HUES48 (cell line): ENCODE measurements around the gene CDH13.
A peak's percentile ranks its signal among the peaks of the same experiment; 100 is the strongest.

Experiments used
- H3K27ac ChIP-seq: one replicate; pipeline ENCODE4 v1.7.0; 2013; ENCODE audit warnings: low read depth, low read length, inconsistent platforms
- H3K27me3 ChIP-seq: 2 replicates; pipeline ENCODE4 v1.6.1; 2013; ENCODE audit warnings: mild to moderate bottlenecking, low read length; ENCODE audit not compliant: control insufficient read depth, insufficient read depth
- H3K36me3 ChIP-seq: 2 replicates; pipeline ENCODE4 v1.6.1; 2013; ENCODE audit warnings: low read length; ENCODE audit not compliant: control insufficient read depth, insufficient read depth
- H3K4me1 ChIP-seq: 2 replicates; pipeline ENCODE4 v1.6.1; 2013; ENCODE audit warnings: mild to moderate bottlenecking, low read length; ENCODE audit not compliant: control insufficient read depth, insufficient read depth
- H3K4me3 ChIP-seq: 2 replicates; pipeline ENCODE4 v1.5.1; 2013; ENCODE audit warnings: mild to moderate bottlenecking, low read depth, low read length
- H3K9ac ChIP-seq: 2 replicates; pipeline ENCODE4 v1.6.1; 2013; ENCODE audit warnings: mild to moderate bottlenecking, low read depth, low read length, moderate library complexity
- H3K9me3 ChIP-seq: 2 replicates; pipeline ENCODE4 v1.6.1; 2013; ENCODE audit warnings: low read length; ENCODE audit not compliant: control insufficient read depth, insufficient read depth

Gene CDH13

GRCh38 chr16:83785455-83785854 lies 1158.7 kb downstream of the CDH13 start:
- no peaks in the 10 kb centered on the region for H3K9me3 ChIP-seq
- 0 out of 2 replicates have a peak, but pooled peaks cover 4% of the 10 kb centered on the region for H3K4me1 ChIP-seq
- no peak overlapping the region for H3K4me3 ChIP-seq

GRCh38 chr16:83789642-83790401 lies 1163.1 kb downstream of the CDH13 start:
- Histone ChIP-seq H3K9me3 (no peaks in the 10 kb centered on the region), H3K9ac (no peak overlapping the region), H3K36me3 (no peaks in the 10 kb centered on the region), H3K4me1 (peaks cover 12% of the 10 kb centered on the region; the same call in 1 of the 2 replicates), H3K4me3 (no peak overlapping the region), H3K27ac (no peak overlapping the region), H3K27me3 (no peaks in the 10 kb centered on the region)

More at GRCh38 chr16:83785455-83785854, 1158.7 kb downstream of the CDH13 start:
- Histone ChIP-seq H3K36me3 (no peaks in the 10 kb centered on the region), H3K9ac (no peak overlapping the region), H3K27me3 (no peaks in the 10 kb centered on the region), H3K27ac (no peak overlapping the region)

GRCh38 chr16:83791916-83792315 lies 1165.1 kb downstream of the CDH13 start:
- no peaks in the 10 kb centered on the region for H3K36me3 ChIP-seq
- no peak overlapping the region for H3K9ac ChIP-seq
- H3K4me3 ChIP-seq, result no peak overlapping the region
- H3K27ac ChIP-seq, result no peak overlapping the region
- peaks cover 9% of the 10 kb centered on the region; the same call in 1 of the 2 replicates for H3K4me1 ChIP-seq
- H3K9me3 ChIP-seq, result no peaks in the 10 kb centered on the region
- H3K27me3 ChIP-seq, result no peaks in the 10 kb centered on the region

- no peak overlapping the region for H3K4me3 ChIP-seq
- no peaks in the 10 kb centered on the region for H3K27me3 ChIP-seq
Observed at GRCh38 chr16:83792391-83792790, 1165.6 kb downstream of the CDH13 start.

GRCh38 chr16:83793179-83793578 lies 1166.4 kb downstream of the CDH13 start:
- Histone ChIP-seq H3K9me3 (no peaks in the 10 kb centered on the region), H3K9ac (no peak overlapping the region), H3K36me3 (no peaks in the 10 kb centered on the region), H3K4me1 (peaks cover 9% of the 10 kb centered on the region; the same call in 1 of the 2 replicates), H3K27ac (no peak overlapping the region), H3K27me3 (no peaks in the 10 kb centered on the region), H3K4me3 (no peak overlapping the region)

More at GRCh38 chr16:83792391-83792790, 1165.6 kb downstream of the CDH13 start:
- Histone ChIP-seq H3K36me3 (no peaks in the 10 kb centered on the region), H3K9ac (no peak overlapping the region), H3K27ac (no peak overlapping the region), H3K4me1 (peaks cover 9% of the 10 kb centered on the region; the same call in 1 of the 2 replicates), H3K9me3 (no peaks in the 10 kb centered on the region)

GRCh38 chr16:83794860-83795554 lies 1168.2 kb downstream of the CDH13 start:
- Histone ChIP-seq H3K36me3 (no peaks in the 10 kb centered on the region), H3K4me1 (peaks cover 9% of the 10 kb centered on the region; the same call in 1 of the 2 replicates), H3K4me3 (no peak overlapping the region), H3K27me3 (no peaks in the 10 kb centered on the region), H3K9me3 (no peaks in the 10 kb centered on the region), H3K9ac (no peak overlapping the region), H3K27ac (no peak overlapping the region)

- Histone ChIP-seq H3K27ac (no peak overlapping the region), H3K27me3 (no peaks in the 10 kb centered on the region), H3K4me1 (peaks cover 12% of the 10 kb centered on the region; the same call in 1 of the 2 replicates), H3K9me3 (no peaks in the 10 kb centered on the region), H3K9ac (no peak overlapping the region), H3K36me3 (no peaks in the 10 kb centered on the region), H3K4me3 (no peak overlapping the region)
Observed at GRCh38 chr16:83797013-83797412, 1170.2 kb downstream of the CDH13 start.

GRCh38 chr16:83799336-83799735 lies 1172.6 kb downstream of the CDH13 start:
- Histone ChIP-seq H3K4me3 (no peak overlapping the region), H3K36me3 (no peaks in the 10 kb centered on the region), H3K4me1 (peaks cover 14% of the 10 kb centered on the region), H3K27me3 (no peaks in the 10 kb centered on the region), H3K9me3 (no peaks in the 10 kb centered on the region), H3K9ac (no peak overlapping the region), H3K27ac (no peak overlapping the region)

GRCh38 chr16:83802135-83802534 lies 1175.4 kb downstream of the CDH13 start:
- H3K9ac ChIP-seq, result no peak overlapping the region
- H3K27me3 ChIP-seq, result no peaks in the 10 kb centered on the region
- H3K4me1 ChIP-seq, result peaks cover 14% of the 10 kb centered on the region
- H3K36me3 ChIP-seq, result no peaks in the 10 kb centered on the region
- H3K4me3 ChIP-seq, result peak overlapping the region; percentile 11; the same call in 1 of the 2 replicates
- no peaks in the 10 kb centered on the region for H3K9me3 ChIP-seq
- H3K27ac ChIP-seq, result peak overlapping the region; percentile 53

GRCh38 chr16:83802554-83803205 lies 1175.9 kb downstream of the CDH13 start:
- H3K27me3 ChIP-seq, result no peaks in the 10 kb centered on the region
- no peak overlapping the region for H3K9ac ChIP-seq
- H3K4me1 ChIP-seq, result peaks cover 14% of the 10 kb centered on the region
- H3K36me3 ChIP-seq, result no peaks in the 10 kb centered on the region
- peak overlapping the region; percentile 11; the same call in 1 of the 2 replicates for H3K4me3 ChIP-seq
- peak overlapping the region; percentile 53 for H3K27ac ChIP-seq
- no peaks in the 10 kb centered on the region for H3K9me3 ChIP-seq
